ACHN (cell line): ENCODE results near the gene UBTD1.
"Not testable (repeated sequence)": the region's sequence is repeated elsewhere in the genome, so short reads cannot be mapped to it uniquely, and the experiment has no call there.

Experiments
- DNase-seq: peaks from one replicate; pipeline ENCODE4 v3.0.0-alpha.2; 2015
- in situ Hi-C: cut with HindIII; loops from 2 replicates; pipeline ENCODE4 v1.10.0; 2017; ENCODE audit warnings: low sequenced_read_pairs, low pct_ligation_motif_present, low pct_unique_long_range_greater_than_20kb

UBTD1 gene

DNA sequence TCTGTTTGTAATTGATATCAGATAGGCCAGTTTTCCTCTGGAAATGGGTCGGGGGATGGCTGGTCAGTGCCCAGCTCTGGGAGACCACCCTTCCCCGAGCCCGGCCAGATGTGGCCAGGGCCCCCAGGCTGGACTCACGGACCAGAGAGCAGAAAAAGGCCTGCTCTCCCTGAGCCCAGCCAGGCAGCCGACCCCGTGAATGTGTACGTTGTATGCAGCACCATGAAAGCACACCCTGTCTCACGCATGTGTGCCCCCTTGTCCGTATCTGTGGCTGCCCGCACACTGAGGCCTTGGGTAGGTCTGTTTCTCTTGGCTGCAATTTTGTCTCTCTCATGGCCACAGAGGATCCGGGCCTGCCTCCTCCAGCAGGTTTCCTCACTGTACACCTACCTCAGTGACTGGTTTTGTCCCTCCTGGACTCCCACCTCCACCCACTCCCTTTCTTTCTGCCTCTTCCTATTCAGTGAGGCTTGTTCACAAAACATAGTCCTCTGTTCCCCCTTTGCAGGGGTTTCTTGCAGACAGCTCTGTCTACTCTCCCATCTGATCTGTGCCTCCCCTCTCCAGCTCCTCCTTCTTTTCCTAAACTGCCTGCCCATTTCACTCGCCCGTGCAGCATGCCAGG lies 50.2 kb downstream of the UBTD1 start:
- DNase-seq, result no peak
- in situ Hi-C loops, result no loop called here

DNA sequence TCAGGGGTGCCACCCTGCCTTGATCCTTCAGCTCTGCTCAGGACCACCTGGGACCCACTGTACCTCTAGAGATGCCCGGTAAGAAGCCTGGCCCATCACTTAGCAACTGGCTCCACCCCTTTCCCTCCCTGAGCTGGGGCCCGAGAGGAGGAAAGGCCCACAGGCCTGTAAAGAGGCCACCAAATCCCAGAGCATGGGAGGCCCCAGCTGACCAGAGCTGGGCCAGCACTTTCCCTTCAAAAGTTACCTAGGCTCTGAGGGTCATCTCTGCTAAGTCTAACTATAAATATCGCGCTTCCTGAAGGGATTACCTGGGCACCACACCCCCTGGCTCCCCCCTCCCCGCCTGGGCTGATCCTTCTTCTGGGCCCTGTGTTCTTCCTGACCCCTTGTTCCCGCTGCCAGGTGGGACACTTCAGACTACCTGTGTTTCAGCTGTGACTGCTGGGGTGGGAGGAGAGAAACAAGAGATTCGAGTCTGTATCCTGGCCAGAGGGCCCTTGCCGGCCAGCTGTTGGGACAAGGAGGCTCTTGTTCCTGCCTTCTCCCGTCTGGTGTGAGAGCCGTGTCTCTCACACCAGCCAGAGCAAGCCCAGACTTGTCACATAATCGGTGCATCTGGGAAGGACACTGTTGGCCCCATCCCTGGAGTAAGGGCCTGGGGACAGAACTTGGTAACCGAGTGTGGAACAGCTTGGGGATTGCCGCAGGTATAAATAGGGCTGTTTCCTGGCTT lies 51.0 kb downstream of the UBTD1 start:
- no peak for DNase-seq
- in situ Hi-C loops, result no loop called here

DNA sequence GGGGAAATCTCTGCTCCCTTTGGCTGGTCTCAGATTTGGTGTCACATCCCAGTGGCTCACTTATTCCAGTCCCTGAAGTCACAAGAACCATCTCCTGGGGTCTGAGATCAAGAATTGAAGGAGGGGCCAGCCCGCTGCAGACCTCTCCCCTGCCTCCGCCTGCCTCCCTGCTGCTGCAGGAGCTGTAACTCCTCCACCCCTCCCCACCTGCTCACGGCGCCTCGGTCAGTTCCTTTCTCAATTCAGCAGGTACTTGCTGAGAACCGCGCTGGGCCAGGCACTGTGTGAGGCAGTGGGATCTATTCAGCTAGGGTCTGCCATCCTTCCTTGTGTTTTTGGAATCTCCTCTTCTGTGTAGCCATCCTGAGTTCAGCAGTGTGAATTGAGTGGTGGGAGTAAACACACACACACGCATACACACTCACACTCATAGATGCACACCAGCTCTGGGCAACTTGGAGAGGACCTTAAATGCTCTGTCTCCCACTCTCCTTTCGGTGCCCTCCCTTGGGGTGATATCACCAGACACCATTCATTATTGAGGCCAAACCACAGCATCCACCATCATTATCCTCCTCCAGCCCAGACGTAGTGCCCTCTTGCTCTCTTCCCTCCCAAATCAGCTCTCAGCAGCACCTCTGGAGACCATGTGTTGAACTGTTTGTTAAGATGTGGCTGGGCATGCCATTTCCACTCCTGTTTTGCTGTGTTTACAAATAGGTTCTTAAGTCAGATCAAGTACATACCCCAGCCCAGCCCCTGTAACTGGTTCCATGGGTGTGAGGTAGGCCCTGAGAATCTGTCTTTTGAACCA lies 51.8 kb downstream of the UBTD1 start:
- in situ Hi-C loops, result no loop called here
- no peak for DNase-seq

DNA sequence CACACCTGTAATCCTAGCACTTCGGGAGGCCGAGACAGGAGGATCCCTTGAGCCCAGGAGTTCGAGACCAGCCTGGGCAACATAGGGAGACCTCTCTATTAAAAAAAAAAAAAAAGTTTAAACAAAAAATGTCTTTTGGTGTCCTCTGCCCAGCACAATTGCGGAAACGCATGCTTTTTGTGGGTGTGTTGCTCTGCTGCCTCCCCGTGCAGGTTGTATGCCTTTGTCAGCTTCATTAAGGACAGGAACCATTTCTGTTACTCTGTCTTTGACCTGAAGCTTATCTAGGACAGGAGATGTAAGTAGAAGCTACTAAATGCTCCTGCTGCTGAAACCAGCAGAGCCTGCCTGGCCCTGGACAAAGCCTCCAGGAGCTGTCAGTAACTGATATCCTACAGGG lies 52.5 kb downstream of the UBTD1 start:
- in situ Hi-C loops, result no loop called here

DNA sequence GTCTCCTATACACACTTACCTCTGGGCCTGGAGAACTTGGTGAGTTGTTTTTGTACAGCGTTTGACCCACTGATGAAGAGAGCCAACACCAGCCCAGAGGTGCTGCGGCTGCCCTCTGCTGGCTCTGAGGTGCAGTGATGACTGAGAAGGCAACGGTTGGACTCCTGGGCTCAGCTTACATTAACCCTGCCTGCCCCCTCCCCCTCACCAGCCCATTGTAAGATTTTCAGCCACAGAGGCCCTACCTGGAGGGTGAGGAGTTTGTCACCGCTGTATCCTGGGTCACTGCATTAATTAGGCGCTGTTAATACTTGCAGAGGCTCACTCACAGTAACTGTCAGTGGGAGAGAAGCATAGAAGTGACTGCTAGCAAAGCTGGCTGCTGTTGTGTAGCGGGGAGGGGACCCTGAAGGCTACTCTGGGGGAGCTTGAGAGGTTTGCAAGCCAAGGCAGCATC lies 54.9 kb downstream of the UBTD1 start:
- DNase-seq, result peak; percentile 72
- in situ Hi-C loops, result no loop called here

More for the DNA sequence above, 52.5 kb downstream of the UBTD1 start:
- no peak for DNase-seq

DNA sequence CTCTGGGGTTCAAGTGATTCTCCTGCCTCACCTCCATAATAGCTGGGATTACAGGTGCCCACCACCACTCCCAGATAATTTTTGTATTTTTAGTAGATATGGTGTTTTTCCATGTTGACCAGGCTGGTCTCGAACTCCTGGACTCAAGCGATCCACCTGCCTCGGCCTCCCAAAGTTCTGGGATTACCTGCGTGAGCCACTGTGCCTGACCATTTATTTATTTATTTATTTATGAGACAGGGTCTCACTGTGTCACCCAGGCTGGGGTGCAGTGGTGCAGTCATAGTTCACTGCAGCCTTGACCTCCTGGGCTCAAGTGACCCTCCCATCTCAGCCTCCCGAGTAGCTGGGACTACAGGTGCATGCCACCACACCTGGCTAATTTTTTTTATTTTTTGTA lies 55.6 kb downstream of the UBTD1 start:
- DNase-seq, in situ Hi-C loops: not testable (repeated sequence)

DNA sequence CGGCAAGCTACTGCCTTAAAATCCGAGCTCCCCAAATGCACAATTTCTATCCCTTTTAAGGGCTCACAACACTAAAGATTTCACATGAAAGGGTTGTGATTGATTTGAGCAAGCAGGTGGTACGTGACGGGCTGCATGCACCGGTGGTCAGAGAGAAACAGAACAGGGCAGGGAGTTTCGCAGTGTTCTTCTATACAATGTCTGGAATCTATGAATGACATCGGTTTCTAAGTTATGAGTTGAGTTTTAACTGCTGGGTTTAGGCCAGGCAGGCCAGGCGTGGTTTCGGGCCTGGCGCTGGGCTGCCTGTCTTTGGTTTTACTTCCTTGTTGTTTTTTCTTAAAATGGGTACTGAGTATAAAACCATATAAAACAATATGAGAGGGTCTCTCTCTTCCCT lies 56.8 kb downstream of the UBTD1 start:
- peak; percentile 34 for DNase-seq
- in situ Hi-C loops, result not testable (repeated sequence)

DNA sequence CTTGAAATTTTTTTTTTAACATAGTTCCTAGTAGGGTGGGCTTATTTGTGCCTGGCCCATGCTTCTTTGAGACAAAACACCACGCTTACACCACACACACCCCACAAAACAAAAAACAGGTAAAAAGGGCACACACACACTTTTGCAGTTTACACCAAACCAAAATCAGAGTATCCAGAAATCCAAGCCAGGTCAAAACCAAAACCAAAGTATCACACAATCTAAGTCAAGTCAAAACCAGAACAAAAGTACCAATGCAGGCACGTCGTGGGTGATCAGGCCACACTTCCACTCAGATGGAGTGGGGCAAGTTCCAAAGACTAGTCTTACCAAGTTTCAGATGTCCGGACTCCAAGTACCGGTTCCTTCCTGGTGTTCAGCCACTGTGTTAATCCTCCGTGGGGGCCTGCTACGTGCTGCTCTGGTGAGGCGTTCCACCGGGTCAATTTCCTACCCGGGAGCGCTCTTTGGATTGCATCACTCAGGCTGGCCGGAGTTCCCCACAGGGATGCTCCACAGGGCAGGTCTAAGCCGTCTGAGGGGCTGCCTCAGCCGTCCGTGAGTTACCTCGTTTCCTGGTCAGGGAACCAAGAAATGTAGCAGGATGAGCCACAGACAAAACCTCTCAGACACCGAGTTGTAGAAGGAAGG lies 62.1 kb downstream of the UBTD1 start:
- in situ Hi-C loops, result not testable (repeated sequence)
- DNase-seq, result peak; percentile 80

DNA sequence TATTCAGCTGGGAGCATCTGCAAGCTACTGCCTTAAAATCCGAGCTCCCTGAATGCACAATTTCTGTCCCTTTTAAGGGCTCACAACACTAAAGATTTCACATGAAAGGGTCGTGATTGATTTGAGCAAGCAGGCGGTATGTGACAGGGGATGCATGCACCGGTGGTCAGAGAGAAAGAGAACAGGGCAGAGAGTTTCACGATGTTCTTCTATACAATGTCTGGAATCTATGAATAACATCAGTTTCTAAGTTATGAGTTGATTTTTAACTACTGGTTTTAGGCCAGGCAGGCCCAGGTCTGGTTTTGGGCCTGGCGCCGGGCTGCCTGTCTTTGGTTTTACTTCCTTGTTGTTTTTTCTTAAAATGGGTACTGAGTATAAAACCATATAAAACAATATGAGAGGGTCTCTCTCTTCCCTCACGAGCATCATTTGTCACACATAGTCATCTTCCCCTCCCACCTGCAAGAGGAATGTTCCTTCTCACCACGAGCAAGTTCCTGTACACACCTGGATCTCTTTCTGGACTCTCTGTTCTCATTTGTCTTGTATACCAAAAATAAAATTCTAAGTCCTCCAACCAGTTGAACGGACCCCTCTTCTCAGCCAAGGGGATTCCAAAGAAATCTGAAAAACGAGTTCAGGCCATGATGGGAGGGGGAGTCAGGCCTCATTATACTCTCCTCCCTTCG lies 62.8 kb downstream of the UBTD1 start:
- DNase-seq, in situ Hi-C loops: not testable (repeated sequence)

DNA sequence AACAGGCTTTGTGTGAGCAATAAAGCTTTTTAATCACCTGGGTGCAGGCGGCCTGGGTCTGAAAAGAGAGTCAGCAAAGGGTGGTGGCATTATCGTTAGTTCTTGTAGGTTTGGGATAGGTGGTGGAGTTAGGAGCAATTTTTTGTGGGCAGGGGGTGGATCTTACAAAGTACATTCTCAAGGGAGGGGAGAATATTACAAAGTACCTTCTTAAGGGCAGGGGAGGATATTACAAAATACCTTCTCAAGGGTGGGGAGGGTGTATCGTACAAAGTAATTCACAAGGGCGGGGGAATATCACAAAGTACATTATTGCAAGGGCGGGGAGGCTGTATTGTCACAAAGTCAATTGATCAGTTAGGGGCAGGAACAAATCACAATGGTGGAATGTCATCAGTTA lies 63.6 kb downstream of the UBTD1 start:
- DNase-seq, in situ Hi-C loops: not testable (repeated sequence)

DNA sequence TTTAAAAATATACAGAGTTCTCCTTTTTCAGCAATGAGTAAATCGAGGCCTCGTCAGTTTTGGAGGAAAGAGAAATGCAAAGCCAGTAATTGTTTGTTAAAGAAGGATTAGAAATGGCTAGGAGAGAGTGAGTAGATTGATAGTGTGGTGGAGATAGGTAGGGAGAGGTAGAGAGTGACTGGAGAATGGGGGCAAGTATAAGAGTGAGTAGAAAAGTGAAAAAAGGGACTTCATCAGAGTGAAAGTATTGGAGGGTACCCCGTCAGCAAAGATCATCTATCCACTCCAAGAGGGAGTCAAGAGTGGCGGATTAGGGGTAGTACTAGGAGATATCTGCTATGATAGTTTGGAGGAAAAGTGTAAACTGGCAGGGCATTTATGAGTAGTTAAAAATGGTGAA lies 64.6 kb downstream of the UBTD1 start:
- in situ Hi-C loops, result no loop called here
- DNase-seq, result no peak

DNA sequence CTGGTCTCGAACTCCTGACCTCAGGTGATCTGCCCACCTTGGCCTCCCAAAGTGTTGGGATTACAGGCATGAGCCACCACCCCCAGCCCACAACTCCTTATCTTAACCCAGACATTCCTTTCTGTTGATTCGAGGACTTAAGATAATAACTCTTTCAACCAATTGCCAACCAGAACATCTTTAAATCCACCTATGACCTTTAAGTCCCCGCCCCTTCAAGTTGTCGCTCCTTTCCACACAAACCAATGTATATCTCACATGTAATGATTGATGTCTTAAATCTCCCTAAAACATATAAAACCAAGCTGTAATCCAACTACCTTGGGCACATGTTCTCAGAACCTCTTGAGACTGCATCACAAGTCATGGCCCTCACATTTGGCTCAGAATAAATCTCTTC lies 66.1 kb downstream of the UBTD1 start:
- in situ Hi-C loops, result no loop called here

DNA sequence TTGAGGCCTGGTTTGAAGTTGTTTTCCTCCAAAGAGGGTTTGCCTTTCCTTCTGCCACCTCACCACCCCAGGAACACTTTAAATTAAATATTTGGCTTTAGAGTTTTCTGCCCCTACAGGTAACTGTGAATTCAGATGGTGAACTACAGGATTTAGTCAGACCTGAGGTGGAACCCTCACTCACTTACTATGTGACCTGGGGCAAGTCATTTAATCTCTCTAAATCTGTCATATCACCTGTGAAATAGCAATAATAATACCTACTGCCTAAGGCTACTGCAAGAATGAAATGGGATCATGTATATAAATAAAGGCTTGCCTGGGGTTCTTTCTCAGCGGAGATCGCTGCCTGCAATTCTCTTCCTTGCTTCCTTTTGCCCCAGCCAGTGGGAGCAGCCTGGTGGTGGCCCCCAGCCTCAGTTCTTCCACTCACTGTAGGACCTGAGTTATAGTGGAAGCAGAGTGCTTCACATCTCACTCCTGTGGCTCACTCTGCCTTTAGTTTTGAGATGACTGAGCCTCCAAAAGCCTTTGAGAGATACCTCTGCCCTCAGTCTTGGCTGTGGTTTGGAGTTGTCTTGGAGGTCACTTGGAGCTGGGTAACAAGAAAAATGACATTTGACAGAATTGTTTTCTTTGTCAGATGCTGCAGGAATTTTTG lies 67.7 kb downstream of the UBTD1 start:
- DNase-seq, result no peak
- in situ Hi-C loops, result no loop called here

More for the DNA sequence above, 66.1 kb downstream of the UBTD1 start:
- DNase-seq, result no peak

DNA sequence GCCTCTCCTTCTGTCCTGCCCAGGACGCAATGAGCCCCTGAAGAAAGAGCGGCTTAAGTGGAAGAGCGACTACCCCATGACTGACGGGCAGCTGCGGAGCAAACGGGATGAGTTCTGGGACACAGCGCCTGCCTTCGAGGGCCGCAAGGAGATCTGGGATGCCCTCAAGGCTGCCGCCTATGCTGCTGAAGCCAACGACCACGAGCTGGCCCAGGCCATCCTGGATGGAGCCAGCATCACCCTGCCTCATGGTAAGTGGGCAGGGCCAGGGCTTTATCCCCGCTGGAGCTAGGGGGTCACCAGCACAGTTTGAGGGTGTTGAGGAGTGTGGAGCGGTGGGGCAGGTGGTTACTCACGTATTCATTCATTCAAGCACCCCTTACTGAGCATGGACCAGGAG lies 69.2 kb downstream of the UBTD1 start:
- in situ Hi-C loops, result no loop called here
- DNase-seq, result no peak

DNA sequence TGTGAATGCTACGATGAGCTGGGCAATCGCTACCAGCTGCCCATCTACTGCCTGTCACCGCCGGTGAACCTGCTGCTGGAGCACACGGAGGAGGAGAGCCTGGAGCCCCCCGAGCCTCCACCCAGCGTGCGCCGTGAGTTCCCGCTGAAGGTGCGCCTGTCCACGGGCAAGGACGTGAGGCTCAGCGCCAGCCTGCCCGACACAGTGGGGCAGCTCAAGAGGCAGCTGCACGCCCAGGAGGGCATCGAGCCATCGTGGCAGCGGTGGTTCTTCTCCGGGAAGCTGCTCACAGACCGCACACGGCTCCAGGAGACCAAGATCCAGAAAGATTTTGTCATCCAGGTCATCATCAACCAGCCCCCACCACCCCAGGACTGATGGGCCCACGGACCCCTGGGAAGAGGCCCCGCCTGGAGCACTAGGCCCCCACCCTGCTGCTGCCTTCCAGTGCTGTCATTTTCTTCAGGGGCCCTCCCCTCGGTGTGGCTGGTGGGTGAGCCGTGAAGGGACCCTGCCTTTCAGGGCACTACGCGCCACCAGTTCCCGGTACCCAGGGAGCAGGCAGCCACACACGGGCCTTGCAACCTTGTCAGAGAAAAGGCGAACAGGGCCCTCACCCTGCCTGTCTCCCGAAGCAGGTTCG lies 71.5 kb downstream of the UBTD1 start:
- in situ Hi-C loops, result no loop called here
- no peak for DNase-seq

DNA sequence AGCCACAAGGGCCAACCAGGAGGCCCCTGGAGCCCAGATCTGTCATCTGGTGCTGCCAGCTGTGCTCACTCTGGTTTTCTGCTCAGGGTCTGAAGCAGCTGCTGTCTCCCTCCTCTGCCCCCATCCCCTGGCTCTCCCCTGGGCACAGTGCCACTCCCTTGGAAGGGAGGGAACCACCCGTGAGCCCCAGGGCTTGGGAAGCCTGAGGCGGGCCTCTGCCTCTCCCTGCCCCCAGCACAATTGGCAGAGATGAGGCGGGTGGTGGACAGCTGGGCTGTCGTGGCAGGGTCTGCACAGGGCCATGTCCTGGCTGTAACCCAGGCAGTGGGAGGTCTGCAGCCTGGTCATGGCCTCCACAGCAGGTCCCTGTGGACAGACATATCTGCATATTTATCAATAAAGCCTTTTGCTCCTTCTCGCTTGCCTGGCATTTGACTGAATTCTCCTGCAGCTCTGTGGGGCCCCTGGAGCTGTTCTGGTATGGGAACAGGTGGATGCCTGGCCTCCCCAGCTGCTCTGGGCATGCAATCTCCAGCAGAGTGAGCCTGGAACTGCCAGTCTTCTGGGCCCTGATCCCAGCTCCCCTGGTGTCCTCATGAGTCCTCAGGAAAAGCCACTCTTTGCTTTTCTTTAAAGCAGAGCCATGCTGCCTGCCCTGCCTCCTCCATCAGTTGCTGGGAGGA lies 72.2 kb downstream of the UBTD1 start:
- DNase-seq, result no peak
- in situ Hi-C loops, result no loop called here

DNA sequence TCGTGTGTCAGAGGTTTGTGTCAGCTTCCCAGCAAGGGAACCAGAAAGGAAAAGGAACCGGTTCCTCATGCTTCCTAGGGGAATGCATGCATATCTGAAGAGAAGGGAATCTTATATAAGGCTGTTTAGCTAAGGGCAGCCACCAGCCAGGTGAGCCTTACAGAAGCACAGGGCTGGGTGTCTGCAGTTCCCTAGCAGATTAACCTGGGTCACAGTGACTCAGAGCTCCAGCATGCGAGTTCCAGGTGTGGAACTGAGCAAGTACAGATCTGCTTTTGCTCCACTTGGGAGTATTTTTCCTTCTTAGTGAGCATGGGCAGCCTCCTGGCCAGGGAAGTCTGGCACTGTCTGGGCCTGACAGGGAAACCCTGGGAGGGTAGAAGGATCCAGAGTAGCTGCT lies 72.9 kb downstream of the UBTD1 start:
- in situ Hi-C loops, result no loop called here
- peak; percentile 30 for DNase-seq
